ENCODE data around the gene DHRSX. TPM values are rescaled to one million over a fixed set of nuclear protein-coding genes. Genes with fewer than 3 reads are reported as not detected.

The DHRSX gene
- total and polyA plus RNA-seq, 5 experiments from 2014 or later = 17.1 to 20.8 (median 17.2) TPM

DNA sequence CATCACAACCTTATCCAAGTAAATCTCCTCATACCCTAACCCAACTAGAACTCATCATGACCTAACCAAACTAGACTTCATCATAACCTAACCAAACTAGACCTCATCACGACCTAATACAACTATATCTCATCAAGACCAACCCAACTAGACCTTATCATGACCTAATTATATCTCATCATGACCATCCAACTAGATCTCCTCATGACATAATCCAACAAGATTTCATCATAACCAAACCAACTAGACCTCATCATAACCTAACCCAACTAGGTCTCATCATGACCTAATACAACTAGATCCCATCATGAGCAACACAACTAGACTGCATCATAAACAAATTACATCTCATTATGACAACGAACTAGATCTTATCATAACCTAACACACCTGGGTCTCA, 86.4 kb downstream of the DHRSX start:
- ATAC-seq (no peak), DNase-seq (no peak)
- H3K4me3 Mint-ChIP-seq = no peak overlapping the region
- H3K27me3 Mint-ChIP-seq = no peaks in the 10 kb centered on the region
- POLR2A ChIA-PET = no interaction called here
- peaks cover 0 to 21% (median 16%) of the 10 kb centered on the region in 3 donors for H3K36me3 Mint-ChIP-seq
- no peaks in the 10 kb centered on the region for H3K4me1 Mint-ChIP-seq
- no peak overlapping the region for H3K27ac Mint-ChIP-seq
- H3K9me3 Mint-ChIP-seq = peaks cover 0 to 2% (median 0%) of the 10 kb centered on the region in 9 donors

DNA sequence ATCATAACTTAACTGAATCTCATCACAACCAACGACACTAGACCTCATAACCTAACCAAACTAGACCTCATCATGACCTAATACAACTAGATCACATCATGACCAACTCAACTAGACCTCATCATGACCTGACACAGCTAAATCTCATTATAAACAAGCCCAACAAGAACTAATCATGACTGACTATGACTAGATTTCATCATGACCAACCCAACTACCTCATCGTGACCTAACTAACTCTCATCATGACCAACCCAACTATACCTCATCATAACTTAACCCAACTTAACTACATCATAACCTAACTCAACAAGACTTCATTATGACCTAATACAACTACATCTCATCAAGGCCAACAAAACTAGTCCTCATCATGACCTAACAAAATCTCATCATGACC, 86.8 kb downstream of the DHRSX start:
- Mint-ChIP-seq H3K27ac (no peak overlapping the region), H3K4me3 (no peak overlapping the region), H3K9me3 (peaks cover 0 to 4% (median 0%) of the 10 kb centered on the region in 9 donors), H3K27me3 (no peaks in the 10 kb centered on the region), H3K36me3 (peaks cover under 1 to 25% (median 19%) of the 10 kb centered on the region in 3 donors), H3K4me1 (no peaks in the 10 kb centered on the region)
- ATAC-seq (no peak), DNase-seq (no peak)
- POLR2A ChIA-PET = no interaction called here

DNA sequence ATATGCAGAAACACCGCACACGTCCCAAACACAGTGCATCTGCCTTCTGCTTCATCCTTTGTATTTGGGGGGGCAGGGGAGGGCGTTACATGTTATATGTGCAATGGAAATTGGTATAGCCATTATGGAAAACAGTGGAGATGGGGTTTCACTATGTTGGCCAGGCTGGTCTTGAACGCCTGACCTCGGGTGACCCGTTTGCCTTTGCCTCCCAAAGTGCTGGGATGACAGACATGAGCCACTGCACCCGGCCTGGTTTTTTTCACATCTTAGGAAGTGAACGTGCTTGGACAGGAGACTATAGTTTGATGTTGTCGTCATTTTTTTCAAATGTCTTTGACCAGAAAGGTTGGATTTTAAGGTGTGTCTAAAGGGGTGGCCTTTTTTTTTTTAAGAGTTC, 88.6 kb downstream of the DHRSX start:
- Mint-ChIP-seq H3K27me3 (no peaks in the 10 kb centered on the region), H3K36me3 (peaks cover 11 to 41% (median 35%) of the 10 kb centered on the region in 3 donors), H3K4me1 (no peaks in the 10 kb centered on the region), H3K27ac (no peak overlapping the region), H3K9me3 (peaks cover 0 to 8% (median 0%) of the 10 kb centered on the region in 9 donors), H3K4me3 (no peak overlapping the region)
- DNase-seq (no peak), ATAC-seq (no peak)
- POLR2A ChIA-PET = no interaction called here

DNA sequence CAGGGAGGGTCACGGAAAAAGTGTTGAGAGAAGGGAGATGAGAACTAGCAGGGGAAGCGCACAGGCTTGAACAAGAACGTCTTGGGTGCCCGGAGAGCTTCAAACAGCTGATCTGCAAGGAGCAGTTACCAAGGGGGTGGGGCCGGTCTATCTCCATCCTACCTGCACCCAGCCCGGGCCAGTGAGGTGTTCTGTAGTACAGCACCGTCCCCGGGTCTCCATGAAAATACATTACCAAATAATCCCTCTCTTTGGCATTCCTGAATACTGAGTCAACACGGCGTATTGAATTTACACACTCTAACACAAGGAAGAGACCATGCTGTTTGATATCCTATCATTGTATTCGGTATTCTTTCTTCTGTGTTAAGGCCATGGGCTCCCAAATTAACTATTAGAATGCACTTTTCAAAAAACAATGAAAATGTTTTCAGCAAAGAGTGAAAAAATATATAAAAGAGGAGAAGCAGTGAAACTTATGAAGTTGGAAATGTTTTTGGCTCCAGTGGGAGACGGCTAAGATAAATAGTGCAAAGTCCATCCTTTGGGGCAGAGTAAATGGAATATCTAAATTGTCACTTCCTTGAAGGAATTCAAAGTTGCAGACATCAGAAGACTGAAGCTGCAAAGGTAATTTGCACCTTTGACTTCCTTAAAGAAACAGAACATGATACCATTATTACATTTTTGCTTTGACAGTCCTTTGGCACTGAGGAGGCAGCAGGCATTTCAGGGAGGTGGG, 90.3 kb downstream of the DHRSX start:
- ATAC-seq = no peak
- H3K4me3 Mint-ChIP-seq = no peak overlapping the region
- POLR2A ChIA-PET = no interaction called here
- peaks cover 17 to 58% (median 47%) of the 10 kb centered on the region in 3 donors for H3K36me3 Mint-ChIP-seq
- no peak overlapping the region for H3K27ac Mint-ChIP-seq
- H3K4me1 Mint-ChIP-seq = no peaks in the 10 kb centered on the region
- peaks cover 0 to 15% (median 0%) of the 10 kb centered on the region in 9 donors for H3K9me3 Mint-ChIP-seq
- no peaks in the 10 kb centered on the region for H3K27me3 Mint-ChIP-seq
- DNase-seq = no peak

DNA sequence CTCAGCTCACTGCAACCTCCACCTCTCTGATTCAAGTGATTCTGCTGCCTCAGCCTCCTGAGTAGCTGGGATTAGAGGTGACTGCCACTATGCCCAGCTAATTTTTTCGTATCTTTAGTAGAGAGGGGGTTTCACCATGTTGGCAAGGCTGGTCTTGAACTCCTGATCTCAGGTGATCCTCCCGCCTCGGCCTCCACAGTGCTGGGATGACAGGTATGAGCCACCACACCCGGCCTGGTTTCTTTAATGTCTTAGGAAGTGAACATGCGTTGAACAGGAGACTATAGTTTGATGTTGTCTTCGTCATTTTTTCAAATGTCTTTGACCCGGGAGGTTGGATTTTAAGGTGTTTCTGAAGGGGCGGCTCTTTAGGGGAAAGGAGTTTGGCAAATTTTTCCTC, 91.0 kb downstream of the DHRSX start:
- POLR2A ChIA-PET = no interaction called here
- peaks cover 17 to 64% (median 47%) of the 10 kb centered on the region in 3 donors for H3K36me3 Mint-ChIP-seq
- DNase-seq = no peak
- peaks cover 0 to 1% (median 0%) of the 10 kb centered on the region in 4 donors for H3K4me1 Mint-ChIP-seq
- no peak for ATAC-seq
- H3K4me3 Mint-ChIP-seq = no peak overlapping the region
- H3K27me3 Mint-ChIP-seq = no peaks in the 10 kb centered on the region
- no peak overlapping the region for H3K27ac Mint-ChIP-seq
- peaks cover 0 to 15% (median 0%) of the 10 kb centered on the region in 9 donors for H3K9me3 Mint-ChIP-seq

DNA sequence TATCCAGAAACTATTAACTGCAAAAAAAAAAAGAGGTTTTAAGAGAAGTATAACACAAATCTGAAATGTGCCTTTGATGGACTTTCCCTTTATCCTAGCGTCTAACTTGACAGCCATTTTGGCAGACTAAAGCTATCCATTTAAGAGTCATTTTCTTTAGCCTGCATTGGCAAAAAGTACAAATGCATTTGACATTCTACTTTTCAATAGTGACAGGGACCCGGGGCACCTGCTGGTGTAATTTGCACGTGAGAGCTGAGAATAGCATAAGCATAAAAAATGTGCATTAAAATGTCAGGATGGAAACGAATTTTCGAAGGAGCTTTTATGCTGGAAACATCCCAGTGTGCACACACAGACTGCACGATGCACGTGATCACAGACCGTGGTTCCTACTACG, 91.9 kb downstream of the DHRSX start:
- Mint-ChIP-seq H3K27ac (no peak overlapping the region), H3K36me3 (peaks cover 17 to 70% (median 47%) of the 10 kb centered on the region in 3 donors)
- POLR2A ChIA-PET = no interaction called here

DNA sequence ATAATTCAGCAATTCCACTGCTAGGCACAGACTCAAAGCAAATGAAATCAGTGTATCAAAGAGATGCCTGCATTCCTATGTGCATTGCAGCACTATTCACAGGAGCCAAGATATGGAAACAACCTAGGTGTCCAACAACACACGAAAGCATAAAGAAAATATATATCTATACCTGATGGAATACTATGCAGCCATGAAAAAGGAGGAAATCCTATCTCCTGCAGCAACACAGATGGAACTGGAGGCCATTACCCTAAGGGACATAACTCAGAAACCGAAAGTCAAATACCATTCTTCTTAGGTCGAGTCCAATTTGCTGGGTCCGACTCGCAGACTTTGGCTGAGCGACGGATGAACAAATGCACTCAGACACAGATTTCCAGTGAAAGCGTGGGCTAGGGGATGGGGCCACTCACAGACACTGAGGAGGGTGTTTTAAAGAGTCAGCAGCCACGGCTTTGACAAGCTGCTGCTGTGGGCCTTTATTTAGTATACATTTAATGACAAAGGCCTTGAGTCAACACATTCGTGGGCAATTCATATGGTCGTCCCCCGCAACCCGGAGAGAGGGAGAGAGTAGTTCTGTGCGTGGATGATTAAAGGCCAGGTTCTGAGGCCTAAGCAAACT, 93.8 kb downstream of the DHRSX start:
- Mint-ChIP-seq H3K4me1 (peaks cover 0 to 2% (median 0%) of the 10 kb centered on the region in 4 donors), H3K27me3 (no peaks in the 10 kb centered on the region), H3K9me3 (peaks cover 0 to 15% (median 0%) of the 10 kb centered on the region in 9 donors), H3K4me3 (no peak overlapping the region), H3K36me3 (peaks cover 17 to 87% (median 56%) of the 10 kb centered on the region in 3 donors), H3K27ac (no peak overlapping the region)
- POLR2A ChIA-PET = no interaction called here
- no peak for DNase-seq
- ATAC-seq = no peak

More for the DNA sequence above, 91.9 kb downstream of the DHRSX start:
- no peak for ATAC-seq
- DNase-seq = no peak
- H3K27me3 Mint-ChIP-seq = no peaks in the 10 kb centered on the region
- H3K4me3 Mint-ChIP-seq = no peak overlapping the region
- H3K4me1 Mint-ChIP-seq = peaks cover 0 to 2% (median 0%) of the 10 kb centered on the region in 4 donors
- H3K9me3 Mint-ChIP-seq = peaks cover 0 to 15% (median 0%) of the 10 kb centered on the region in 9 donors

DNA sequence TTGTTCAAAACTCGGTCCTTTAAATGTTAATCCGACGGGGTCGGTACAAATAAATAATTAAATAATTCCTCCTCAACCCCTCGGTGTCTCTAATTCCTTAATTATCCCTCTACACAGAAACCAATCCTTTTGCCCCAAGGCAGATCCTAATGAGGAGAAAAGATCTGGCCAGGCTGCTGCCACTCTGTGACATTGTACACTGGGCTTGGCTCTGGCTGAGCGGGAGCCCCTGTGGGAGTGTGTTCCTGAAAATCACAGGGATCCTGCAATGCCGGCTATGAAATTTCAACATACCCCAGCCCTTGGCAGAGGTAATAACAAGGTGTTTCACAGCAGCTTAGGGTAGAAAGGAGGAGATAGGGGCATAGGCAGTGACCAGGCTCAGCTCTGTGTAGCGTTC, 96.0 kb downstream of the DHRSX start:
- no peak overlapping the region for H3K27ac Mint-ChIP-seq
- H3K36me3 Mint-ChIP-seq = peaks cover 17 to 90% (median 58%) of the 10 kb centered on the region in 3 donors
- POLR2A ChIA-PET = no interaction called here
- no peak for ATAC-seq
- no peaks in the 10 kb centered on the region for H3K27me3 Mint-ChIP-seq
- no peak overlapping the region for H3K4me3 Mint-ChIP-seq
- H3K9me3 Mint-ChIP-seq = peaks cover 0 to 15% (median 0%) of the 10 kb centered on the region in 9 donors
- peaks cover 0 to 8% (median under 1%) of the 10 kb centered on the region in 4 donors for H3K4me1 Mint-ChIP-seq
- no peak for DNase-seq

DNA sequence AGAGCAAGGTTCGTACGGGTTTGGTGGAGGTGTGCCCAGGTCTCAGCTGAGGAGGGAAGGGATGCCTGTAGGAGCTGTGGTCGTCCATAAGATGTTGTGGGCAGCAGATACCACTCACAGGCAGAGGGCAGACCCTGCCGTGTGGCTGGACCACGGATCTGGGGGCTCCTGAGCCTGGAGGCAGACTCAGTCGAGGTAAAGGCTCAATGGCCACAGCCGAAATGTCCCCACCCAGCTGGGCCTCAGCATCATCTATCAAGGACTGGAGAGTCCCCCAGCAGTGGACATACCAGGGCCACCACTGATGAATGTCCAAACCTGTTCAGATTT, 98.5 kb downstream of the DHRSX start:
- H3K27ac Mint-ChIP-seq = no peak overlapping the region
- no peak overlapping the region for H3K4me3 Mint-ChIP-seq
- peaks cover 0 to 9% (median 2%) of the 10 kb centered on the region in 4 donors for H3K4me1 Mint-ChIP-seq
- no peaks in the 10 kb centered on the region for H3K27me3 Mint-ChIP-seq
- POLR2A ChIA-PET = no interaction called here
- peaks cover 0 to 9% (median 0%) of the 10 kb centered on the region in 9 donors for H3K9me3 Mint-ChIP-seq
- H3K36me3 Mint-ChIP-seq = peaks cover 8 to 68% (median 37%) of the 10 kb centered on the region in 3 donors
- ATAC-seq = no peak
- DNase-seq = no peak

DNA sequence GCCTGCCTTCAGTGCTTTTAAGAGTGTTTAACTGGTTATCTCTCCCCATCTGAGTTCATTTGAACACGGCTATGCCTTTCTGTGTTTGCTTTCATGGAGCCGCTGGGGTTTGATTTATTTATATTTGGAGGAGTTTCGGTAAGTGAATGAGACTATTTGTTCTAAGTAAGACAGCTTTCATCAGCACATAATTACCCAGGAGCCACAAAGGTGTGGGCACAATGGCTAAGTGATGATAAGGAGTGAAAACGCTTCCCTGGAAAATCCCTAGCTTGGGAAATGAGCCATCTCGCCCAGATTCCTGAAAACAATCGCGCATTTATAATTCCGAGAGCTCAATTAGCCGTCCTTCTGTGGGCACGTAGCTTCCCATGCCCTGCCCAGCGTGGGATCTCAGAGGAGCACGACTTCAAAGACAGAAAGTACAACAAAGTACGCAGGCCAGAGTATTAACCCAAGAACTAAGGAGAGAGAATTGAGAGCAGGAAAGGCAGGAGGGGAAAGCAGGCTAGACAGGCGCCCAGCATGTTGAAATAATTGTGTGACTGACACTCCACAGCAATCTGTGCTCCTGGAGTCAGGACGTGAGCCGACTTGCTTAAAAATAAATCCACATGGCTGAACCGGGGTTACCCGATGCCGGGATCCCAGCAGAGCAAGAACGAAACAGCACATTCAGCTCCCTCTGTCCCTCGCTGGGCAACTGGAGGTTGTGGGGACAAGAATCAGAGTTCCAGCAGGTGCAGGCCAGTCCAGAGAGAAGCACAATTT, 99.0 kb downstream of the DHRSX start:
- POLR2A ChIA-PET = no interaction called here
- ATAC-seq (no peak), DNase-seq (no peak)
- peaks cover 0 to 10% (median 2%) of the 10 kb centered on the region in 4 donors for H3K4me1 Mint-ChIP-seq
- no peaks in the 10 kb centered on the region for H3K27me3 Mint-ChIP-seq
- H3K9me3 Mint-ChIP-seq = peaks cover 0 to 4% (median 0%) of the 10 kb centered on the region in 9 donors
- H3K36me3 Mint-ChIP-seq = peaks cover 2 to 67% (median 32%) of the 10 kb centered on the region in 3 donors
- H3K27ac Mint-ChIP-seq = no peak overlapping the region
- no peak overlapping the region for H3K4me3 Mint-ChIP-seq

DNA sequence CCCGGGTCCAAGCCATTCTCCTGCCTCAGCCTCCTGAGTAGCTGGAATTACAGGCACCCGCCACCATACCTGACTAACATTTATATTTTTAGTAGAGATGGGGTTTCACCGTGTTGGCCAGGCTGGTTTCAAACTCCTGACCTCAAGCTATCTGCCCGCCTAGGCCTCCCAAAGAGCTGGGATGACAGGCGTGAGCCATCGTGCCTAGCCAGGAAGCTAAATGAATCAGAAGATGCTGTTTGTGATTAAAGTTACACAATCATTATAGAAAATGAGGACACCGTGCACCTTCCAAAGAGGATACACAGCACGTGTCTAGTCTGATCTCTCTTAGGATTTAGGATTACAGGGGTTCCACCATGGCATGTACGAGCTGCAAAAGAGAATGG, 99.6 kb downstream of the DHRSX start:
- Mint-ChIP-seq H3K4me3 (no peak overlapping the region), H3K4me1 (peaks cover 0 to 10% (median 2%) of the 10 kb centered on the region in 4 donors), H3K27ac (no peak overlapping the region), H3K27me3 (no peaks in the 10 kb centered on the region), H3K36me3 (peaks cover 0 to 64% (median 26%) of the 10 kb centered on the region in 3 donors), H3K9me3 (no peaks in the 10 kb centered on the region)
- DNase-seq (no peak), ATAC-seq (no peak)
- POLR2A ChIA-PET = no interaction called here

DNA sequence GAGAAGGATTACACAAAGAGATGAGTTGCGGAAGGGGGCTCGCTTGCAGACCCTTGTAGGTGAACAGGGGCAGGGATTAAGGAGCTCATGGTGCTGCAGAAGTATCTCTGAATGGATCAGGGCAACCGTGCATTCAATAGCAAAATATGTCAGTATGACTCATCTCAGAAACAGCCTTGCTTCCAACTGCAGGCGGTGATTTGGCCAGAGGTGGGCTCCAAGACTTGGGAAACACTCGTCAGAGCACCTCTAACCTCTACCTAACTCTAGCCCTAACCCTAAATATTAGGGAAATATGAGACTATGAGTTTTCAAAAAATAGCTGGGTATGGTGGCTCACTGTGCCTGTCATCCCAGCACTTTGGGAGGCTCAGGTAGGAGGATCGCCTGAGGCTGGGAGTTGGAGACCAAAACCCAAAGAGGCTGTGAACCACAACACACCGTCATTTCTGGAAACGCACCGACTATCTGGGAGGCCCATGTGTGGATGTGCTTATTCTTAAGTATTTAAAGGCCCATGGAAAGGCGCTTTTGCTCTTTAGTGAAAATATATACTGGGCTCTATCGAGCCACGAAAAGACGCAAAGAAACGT, 102.6 kb downstream of the DHRSX start:
- H3K4me1 Mint-ChIP-seq = peaks cover 0 to 12% (median 3%) of the 10 kb centered on the region in 4 donors
- POLR2A ChIA-PET = no interaction called here
- ATAC-seq (no peak), DNase-seq (no peak)
- no peak overlapping the region for H3K27ac Mint-ChIP-seq
- no peak overlapping the region for H3K4me3 Mint-ChIP-seq
- no peaks in the 10 kb centered on the region for H3K27me3 Mint-ChIP-seq
- peaks cover 0 to 3% (median 0%) of the 10 kb centered on the region in 9 donors for H3K9me3 Mint-ChIP-seq
- H3K36me3 Mint-ChIP-seq = peaks cover 0 to 57% (median 29%) of the 10 kb centered on the region in 3 donors

Measured in naive thymus-derived CD8-positive, alpha-beta T cell (primary cell).